Measurements from ENCODE around the gene CARS1.

DNA sequence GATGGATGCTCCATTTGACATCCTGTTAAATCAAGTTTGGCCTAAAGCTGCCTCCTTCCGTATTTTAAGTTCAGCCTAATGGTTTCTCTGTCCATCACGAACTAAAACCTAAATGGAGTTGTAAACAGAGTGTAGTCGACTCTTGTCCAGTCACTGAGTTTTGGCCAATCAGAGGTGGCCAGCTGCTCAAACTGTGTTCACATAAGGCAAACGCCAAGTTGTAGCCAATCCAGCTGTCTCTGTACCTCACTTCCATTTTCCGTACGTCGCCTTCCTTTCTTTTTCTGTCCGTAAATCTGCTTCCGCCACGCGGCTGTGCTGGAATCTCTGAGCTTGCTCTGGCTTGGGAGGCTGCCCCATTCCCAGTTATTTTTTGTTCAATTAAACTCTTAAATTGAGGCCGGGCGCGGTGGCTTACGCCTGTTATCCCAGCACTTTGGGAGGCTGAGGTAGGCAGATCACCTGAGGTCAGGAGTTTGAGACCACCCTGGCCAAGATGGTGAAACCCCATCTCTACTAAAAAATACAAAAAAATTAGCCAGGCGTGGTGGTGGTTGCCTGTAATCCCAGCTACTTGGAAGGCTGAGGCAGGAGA lies 20.7 kb upstream of the CARS1 start:
- TF ChIP-seq BRCA1 (IDR thresholded peaks at IDR 0.05; ENCODE audit: low read depth, low read length), result no peak
- TF ChIP-seq, protein P1, sequence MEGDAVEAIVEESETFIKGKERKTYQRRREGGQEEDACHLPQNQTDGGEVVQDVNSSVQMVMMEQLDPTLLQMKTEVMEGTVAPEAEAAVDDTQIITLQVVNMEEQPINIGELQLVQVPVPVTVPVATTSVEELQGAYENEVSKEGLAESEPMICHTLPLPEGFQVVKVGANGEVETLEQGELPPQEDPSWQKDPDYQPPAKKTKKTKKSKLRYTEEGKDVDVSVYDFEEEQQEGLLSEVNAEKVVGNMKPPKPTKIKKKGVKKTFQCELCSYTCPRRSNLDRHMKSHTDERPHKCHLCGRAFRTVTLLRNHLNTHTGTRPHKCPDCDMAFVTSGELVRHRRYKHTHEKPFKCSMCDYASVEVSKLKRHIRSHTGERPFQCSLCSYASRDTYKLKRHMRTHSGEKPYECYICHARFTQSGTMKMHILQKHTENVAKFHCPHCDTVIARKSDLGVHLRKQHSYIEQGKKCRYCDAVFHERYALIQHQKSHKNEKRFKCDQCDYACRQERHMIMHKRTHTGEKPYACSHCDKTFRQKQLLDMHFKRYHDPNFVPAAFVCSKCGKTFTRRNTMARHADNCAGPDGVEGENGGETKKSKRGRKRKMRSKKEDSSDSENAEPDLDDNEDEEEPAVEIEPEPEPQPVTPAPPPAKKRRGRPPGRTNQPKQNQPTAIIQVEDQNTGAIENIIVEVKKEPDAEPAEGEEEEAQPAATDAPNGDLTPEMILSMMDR (IDR thresholded peaks at IDR 0.05; ENCODE audit: control extremely low read depth in 1 of 3, insufficient read depth in 1 of 3, low read depth in 1 of 3, low read length in 3 of 3), result no peak
- TF ChIP-seq EP300 (IDR thresholded peaks at IDR 0.05; ENCODE audit: borderline replicate concordance in 1 of 2, low read depth in 2 of 2, low read length in 2 of 2), result no peak
- TF ChIP-seq, protein P2, sequence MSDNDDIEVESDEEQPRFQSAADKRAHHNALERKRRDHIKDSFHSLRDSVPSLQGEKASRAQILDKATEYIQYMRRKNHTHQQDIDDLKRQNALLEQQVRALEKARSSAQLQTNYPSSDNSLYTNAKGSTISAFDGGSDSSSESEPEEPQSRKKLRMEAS (IDR thresholded peaks at IDR 0.05), result no peak
- TF ChIP-seq POLR2A (IDR thresholded peaks at IDR 0.05; ENCODE audit: control extremely low read depth in 1 of 2, low read depth in 2 of 2, low read length in 2 of 2), result no peak
- TF ChIP-seq BCL11A (IDR thresholded peaks at IDR 0.05; ENCODE audit: low read depth in 2 of 2, low read length in 2 of 2), result no peak
